GM23338 (cell line): Measurements from ENCODE around the gene LEMD1.

Experiments
- CREB1 ChIP-seq: fragments of 250-450 bp; sonication (Bioruptor Pico); IDR thresholded peaks from 2 replicates; pipeline ENCODE4 v1.5.0; 2020; ENCODE audit warnings: low read depth, mild to moderate bottlenecking, moderate library complexity
- CTCF ChIP-seq, 2 experiments: fragments of 200-600 bp in 1 of 2; sonication (generic) in 1 of 2; conservative IDR thresholded peaks; 2 replicates each; pipeline versions ENCODE4 v1.5.1 to v1.6.1; 2016 to 2017; ENCODE audit warnings: antibody characterized with exemption in 2 of 2, low read depth in 2 of 2, mild to moderate bottlenecking in 2 of 2, moderate library complexity in 1 of 2
- ETS1 ChIP-seq: IDR thresholded peaks from 2 replicates; pipeline ENCODE4 v1.6.1; 2016; ENCODE audit warnings: antibody characterized with exemption
- EZH2 ChIP-seq: fragments of 200-600 bp; sonication (generic); IDR thresholded peaks from one replicate; pipeline ENCODE4 v1.8.0; 2017; ENCODE audit warnings: antibody characterized with exemption, mild to moderate bottlenecking, low read depth; ENCODE audit not compliant: unreplicated experiment
- EZH2phosphoT487 ChIP-seq: fragments of 200-600 bp; sonication (generic); IDR thresholded peaks from one replicate; pipeline ENCODE4 v1.8.1; 2018; ENCODE audit warnings: antibody characterized with exemption; ENCODE audit not compliant: unreplicated experiment
- JUNB ChIP-seq: IDR thresholded peaks from one replicate; pipeline ENCODE4 v1.6.1; 2016; ENCODE audit warnings: antibody characterized with exemption; ENCODE audit not compliant: unreplicated experiment
- NANOG ChIP-seq: IDR thresholded peaks from 2 replicates; pipeline ENCODE4 v1.6.1; 2016; ENCODE audit warnings: antibody characterized with exemption, borderline replicate concordance
- POLR2AphosphoS5 ChIP-seq: IDR thresholded peaks from 2 replicates; pipeline ENCODE4 v1.6.1; 2016; ENCODE audit warnings: antibody characterized with exemption, low read depth
- REST ChIP-seq: IDR thresholded peaks from one replicate; pipeline ENCODE4 v1.6.1; 2018; ENCODE audit warnings: antibody characterized with exemption; ENCODE audit not compliant: unreplicated experiment
- STAT1 ChIP-seq: IDR thresholded peaks from one replicate; pipeline ENCODE4 v1.6.1; 2016; ENCODE audit warnings: antibody characterized with exemption; ENCODE audit not compliant: unreplicated experiment
- ZNF114 ChIP-seq: fragments of 250-450 bp; sonication (Bioruptor Pico); IDR thresholded peaks from 2 replicates; pipeline ENCODE4 v1.5.0; 2020; ENCODE audit warnings: mild to moderate bottlenecking, moderate library complexity
- ZNF331 ChIP-seq: fragments of 250-450 bp; sonication (Bioruptor Pico); IDR thresholded peaks from 2 replicates; pipeline ENCODE4 v1.5.0; 2020; ENCODE audit warnings: low read depth, mild to moderate bottlenecking, moderate library complexity
- TF ChIP-seq, protein P1 (sequence below): fragments of 250-450 bp; sonication (Bioruptor Pico); IDR thresholded peaks from 2 replicates; pipeline ENCODE4 v1.5.0; 2020; ENCODE audit warnings: mild to moderate bottlenecking, moderate library complexity

DNA sequence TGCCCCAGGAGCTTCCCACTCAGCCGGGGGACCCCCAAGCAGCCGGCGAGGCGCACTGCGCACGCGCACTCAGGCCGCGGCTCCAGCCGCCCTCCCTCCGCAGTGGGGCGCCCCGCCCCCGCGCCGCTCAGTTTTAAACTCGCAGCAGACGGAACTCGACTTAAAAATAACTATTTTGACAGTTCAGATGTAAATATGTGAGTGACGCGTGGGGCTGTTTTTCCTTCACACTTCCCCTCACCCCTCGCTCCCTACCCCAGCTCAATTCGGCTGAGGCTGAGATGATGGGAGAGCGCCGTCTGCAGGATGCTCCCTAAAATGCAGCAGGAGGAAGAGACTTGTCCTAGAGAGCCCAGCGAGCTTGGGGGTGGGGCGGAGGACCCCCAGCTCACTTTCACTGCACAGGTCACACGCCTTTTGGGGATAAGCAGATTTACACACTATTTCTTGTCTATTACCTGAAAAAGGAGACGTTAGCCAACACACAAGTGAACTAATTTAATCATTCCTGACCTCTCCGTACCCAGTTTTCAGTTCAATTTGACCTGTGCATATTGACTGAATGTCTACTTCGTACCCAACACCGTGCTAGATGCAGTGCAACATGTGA lies 8.9 kb upstream of the LEMD1 start:
- TF ChIP-seq CREB1 (CRISPR knock-in tag): no peak
- TF ChIP-seq CTCF (conservative IDR thresholded peaks at IDR 0.05; ENCODE audit: low read depth in 2 of 2): peak; percentile 99
- no peak for TF ChIP-seq NANOG
- TF ChIP-seq EZH2phosphoT487: no peak
- no peak for TF ChIP-seq POLR2AphosphoS5
- no peak for TF ChIP-seq JUNB
- no peak for TF ChIP-seq ETS1
- TF ChIP-seq EZH2: no peak
- TF ChIP-seq REST: no peak
- no peak for TF ChIP-seq ZNF114 (CRISPR knock-in tag)
- TF ChIP-seq STAT1: no peak
- no peak for TF ChIP-seq ZNF331 (CRISPR knock-in tag)
- TF ChIP-seq, protein P1, sequence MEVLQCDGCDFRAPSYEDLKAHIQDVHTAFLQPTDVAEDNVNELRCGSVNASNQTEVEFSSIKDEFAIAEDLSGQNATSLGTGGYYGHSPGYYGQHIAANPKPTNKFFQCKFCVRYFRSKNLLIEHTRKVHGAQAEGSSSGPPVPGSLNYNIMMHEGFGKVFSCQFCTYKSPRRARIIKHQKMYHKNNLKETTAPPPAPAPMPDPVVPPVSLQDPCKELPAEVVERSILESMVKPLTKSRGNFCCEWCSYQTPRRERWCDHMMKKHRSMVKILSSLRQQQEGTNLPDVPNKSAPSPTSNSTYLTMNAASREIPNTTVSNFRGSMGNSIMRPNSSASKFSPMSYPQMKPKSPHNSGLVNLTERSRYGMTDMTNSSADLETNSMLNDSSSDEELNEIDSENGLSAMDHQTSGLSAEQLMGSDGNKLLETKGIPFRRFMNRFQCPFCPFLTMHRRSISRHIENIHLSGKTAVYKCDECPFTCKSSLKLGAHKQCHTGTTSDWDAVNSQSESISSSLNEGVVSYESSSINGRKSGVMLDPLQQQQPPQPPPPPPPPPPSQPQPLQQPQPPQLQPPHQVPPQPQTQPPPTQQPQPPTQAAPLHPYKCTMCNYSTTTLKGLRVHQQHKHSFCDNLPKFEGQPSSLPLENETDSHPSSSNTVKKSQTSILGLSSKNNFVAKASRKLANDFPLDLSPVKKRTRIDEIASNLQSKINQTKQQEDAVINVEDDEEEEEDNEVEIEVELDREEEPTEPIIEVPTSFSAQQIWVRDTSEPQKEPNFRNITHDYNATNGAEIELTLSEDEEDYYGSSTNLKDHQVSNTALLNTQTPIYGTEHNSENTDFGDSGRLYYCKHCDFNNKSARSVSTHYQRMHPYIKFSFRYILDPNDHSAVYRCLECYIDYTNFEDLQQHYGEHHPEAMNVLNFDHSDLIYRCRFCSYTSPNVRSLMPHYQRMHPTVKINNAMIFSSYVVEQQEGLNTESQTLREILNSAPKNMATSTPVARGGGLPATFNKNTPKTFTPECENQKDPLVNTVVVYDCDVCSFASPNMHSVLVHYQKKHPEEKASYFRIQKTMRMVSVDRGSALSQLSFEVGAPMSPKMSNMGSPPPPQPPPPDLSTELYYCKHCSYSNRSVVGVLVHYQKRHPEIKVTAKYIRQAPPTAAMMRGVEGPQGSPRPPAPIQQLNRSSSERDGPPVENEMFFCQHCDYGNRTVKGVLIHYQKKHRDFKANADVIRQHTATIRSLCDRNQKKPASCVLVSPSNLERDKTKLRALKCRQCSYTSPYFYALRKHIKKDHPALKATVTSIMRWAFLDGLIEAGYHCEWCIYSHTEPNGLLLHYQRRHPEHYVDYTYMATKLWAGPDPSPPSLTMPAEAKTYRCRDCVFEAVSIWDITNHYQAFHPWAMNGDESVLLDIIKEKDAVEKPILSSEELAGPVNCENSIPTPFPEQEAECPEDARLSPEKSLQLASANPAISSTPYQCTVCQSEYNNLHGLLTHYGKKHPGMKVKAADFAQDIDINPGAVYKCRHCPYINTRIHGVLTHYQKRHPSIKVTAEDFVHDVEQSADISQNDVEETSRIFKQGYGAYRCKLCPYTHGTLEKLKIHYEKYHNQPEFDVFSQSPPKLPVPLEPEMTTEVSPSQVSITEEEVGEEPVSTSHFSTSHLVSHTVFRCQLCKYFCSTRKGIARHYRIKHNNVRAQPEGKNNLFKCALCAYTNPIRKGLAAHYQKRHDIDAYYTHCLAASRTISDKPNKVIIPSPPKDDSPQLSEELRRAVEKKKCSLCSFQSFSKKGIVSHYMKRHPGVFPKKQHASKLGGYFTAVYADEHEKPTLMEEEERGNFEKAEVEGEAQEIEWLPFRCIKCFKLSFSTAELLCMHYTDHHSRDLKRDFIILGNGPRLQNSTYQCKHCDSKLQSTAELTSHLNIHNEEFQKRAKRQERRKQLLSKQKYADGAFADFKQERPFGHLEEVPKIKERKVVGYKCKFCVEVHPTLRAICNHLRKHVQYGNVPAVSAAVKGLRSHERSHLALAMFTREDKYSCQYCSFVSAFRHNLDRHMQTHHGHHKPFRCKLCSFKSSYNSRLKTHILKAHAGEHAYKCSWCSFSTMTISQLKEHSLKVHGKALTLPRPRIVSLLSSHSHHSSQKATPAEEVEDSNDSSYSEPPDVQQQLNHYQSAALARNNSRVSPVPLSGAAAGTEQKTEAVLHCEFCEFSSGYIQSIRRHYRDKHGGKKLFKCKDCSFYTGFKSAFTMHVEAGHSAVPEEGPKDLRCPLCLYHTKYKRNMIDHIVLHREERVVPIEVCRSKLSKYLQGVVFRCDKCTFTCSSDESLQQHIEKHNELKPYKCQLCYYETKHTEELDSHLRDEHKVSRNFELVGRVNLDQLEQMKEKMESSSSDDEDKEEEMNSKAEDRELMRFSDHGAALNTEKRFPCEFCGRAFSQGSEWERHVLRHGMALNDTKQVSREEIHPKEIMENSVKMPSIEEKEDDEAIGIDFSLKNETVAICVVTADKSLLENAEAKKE: no peak
